PC-9 (cell line): ENCODE data around the gene GSN. TPM values are rescaled to one million over a fixed set of nuclear protein-coding genes. Genes with fewer than 3 reads are reported as not detected.

Source experiments
- BruUV-seq: library from RNA; stranded (reverse); fragments of 400-500 nt; replicated peaks from 2 replicates; lab custom pipeline; 2021; lab: Mats Ljungman, UMichigan
- CTCF ChIA-PET: fragments of 300-600 bp; sonication (Branson Sonifier 250); formaldehyde crosslinking; loops from one replicate; lab custom pipeline; 2022; ENCODE audit warnings: antibody characterized with exemption; lab: Charles Lee
- POLR2A ChIA-PET: fragments of 300-600 bp; sonication (Branson Sonifier 250); formaldehyde crosslinking; loops from one replicate; lab custom pipeline; 2022; ENCODE audit warnings: antibody characterized with exemption; ENCODE audit not compliant: unreplicated experiment; lab: Charles Lee
- DNase-seq, 2 experiments: peaks; one replicate each; pipeline versions ENCODE4 v3.0.0 to v3.0.0-alpha.2; 2015 to 2022; ENCODE audit warnings: mixed read lengths in 1 of 2
- H2AFZ ChIP-seq: fragments of 200-600 bp; sonication (generic); 2 replicates; pipeline ENCODE4 v1.8.1; 2017; ENCODE audit warnings: antibody characterized with exemption
- H3F3A ChIP-seq: fragments of 200-600 bp; sonication (generic); 2 replicates; pipeline ENCODE4 v1.8.1; 2017; ENCODE audit warnings: antibody characterized with exemption, mild to moderate bottlenecking, low read depth; ENCODE audit not compliant: insufficient read depth
- H3K27ac ChIP-seq: fragments of 200-600 bp; sonication (generic); 2 replicates; pipeline ENCODE4 v1.6.1; 2016; ENCODE audit warnings: mixed run types
- H3K27me3 ChIP-seq: fragments of 200-600 bp; sonication (generic); 2 replicates; pipeline ENCODE4 v1.6.1; 2016; ENCODE audit warnings: low read depth, mixed run types; ENCODE audit not compliant: insufficient read depth
- H3K36me3 ChIP-seq: fragments of 200-600 bp; sonication (generic); 2 replicates; pipeline ENCODE4 v1.6.1; 2016; ENCODE audit warnings: low read depth, mixed run types
- H3K4me1 ChIP-seq: fragments of 200-600 bp; sonication (generic); replicated peaks from 2 replicates; pipeline ENCODE4 v1.6.1; 2016; ENCODE audit warnings: mixed run types; ENCODE audit not compliant: insufficient read depth
- H3K4me2 ChIP-seq: fragments of 200-600 bp; sonication (generic); 2 replicates; pipeline ENCODE4 v1.6.1; 2017; ENCODE audit warnings: mixed run types
- H3K4me3 ChIP-seq: fragments of 200-600 bp; sonication (generic); 2 replicates; pipeline ENCODE4 v1.6.1; 2016; ENCODE audit warnings: mixed run types
- H3K79me2 ChIP-seq: fragments of 200-600 bp; sonication (generic); 2 replicates; pipeline ENCODE4 v1.6.1; 2017; ENCODE audit warnings: low read depth, mixed run types
- H3K9me2 ChIP-seq: fragments of 200-600 bp; sonication (generic); 2 replicates; pipeline ENCODE4 v1.8.1; 2017; ENCODE audit warnings: mild to moderate bottlenecking; ENCODE audit not compliant: insufficient read depth
- H3K9me3 ChIP-seq: fragments of 200-600 bp; sonication (generic); 2 replicates; pipeline ENCODE4 v1.8.1; 2016; ENCODE audit warnings: low read depth; ENCODE audit not compliant: insufficient read depth
- H4K20me1 ChIP-seq: fragments of 200-600 bp; sonication (generic); 2 replicates; pipeline ENCODE4 v1.8.1; 2017; ENCODE audit not compliant: insufficient read depth
- CTCF ChIP-seq: fragments of 200-600 bp; sonication (generic); conservative IDR thresholded peaks from 2 replicates; pipeline ENCODE4 v1.6.1; 2017; ENCODE audit warnings: mixed run types, antibody characterized with exemption, mild to moderate bottlenecking, moderate library complexity
- EZH2 ChIP-seq: fragments of 200-600 bp; sonication (generic); IDR thresholded peaks from 2 replicates; pipeline ENCODE4 v1.8.0; 2017; ENCODE audit warnings: antibody characterized with exemption, low read depth
- intact Hi-C: fragments of 100-400 bp; cut with micrococcal nuclease; formaldehyde crosslinking; loops from one replicate; pipeline ENCODE4 v1.10.0; 2022; ENCODE audit not compliant: unreplicated experiment
- total RNA-seq: library from RNA; stranded (reverse); gene quantifications from 2 replicates; pipeline ENCODE4 v1.2.3, GENCODE V29; 2021

Gene GSN
- total RNA-seq, 1 experiment from 2014 or later: 135 TPM

- Histone ChIP-seq H3F3A (peaks cover 37% of the 10 kb centered on the region; the same call in 1 of the 2 replicates), H3K27ac (peak overlapping the region; percentile 70), H2AFZ (no peak overlapping the region), H3K79me2 (no peaks in the 10 kb centered on the region), H4K20me1 (no peaks in the 10 kb centered on the region), H3K4me1 (peaks cover 50% of the 10 kb centered on the region), H3K4me2 (peak overlapping the region; percentile 68), H3K9me3 (no peaks in the 10 kb centered on the region), H3K27me3 (no peaks in the 10 kb centered on the region), H3K4me3 (no peak overlapping the region), H3K9me2 (no peaks in the 10 kb centered on the region), H3K36me3 (no peaks in the 10 kb centered on the region)
- ChIA-PET POLR2A (no interaction called here), CTCF (interaction anchor here (2.4 kb wide), 1 partner anchor 8 kb away, joined by 28 read pairs; the partner anchor contains the start of gene GSN)
- no TSS peak for BruUV-seq
- peak in 1 of 2 experiments; percentile 28 for DNase-seq
- intact Hi-C loops: no loop called here
- TF ChIP-seq EZH2 (no peak), CTCF (no peak)
Measured at GRCh38 chr9:121277026-121277425, 9.1 kb downstream of the GSN start.

DNA sequence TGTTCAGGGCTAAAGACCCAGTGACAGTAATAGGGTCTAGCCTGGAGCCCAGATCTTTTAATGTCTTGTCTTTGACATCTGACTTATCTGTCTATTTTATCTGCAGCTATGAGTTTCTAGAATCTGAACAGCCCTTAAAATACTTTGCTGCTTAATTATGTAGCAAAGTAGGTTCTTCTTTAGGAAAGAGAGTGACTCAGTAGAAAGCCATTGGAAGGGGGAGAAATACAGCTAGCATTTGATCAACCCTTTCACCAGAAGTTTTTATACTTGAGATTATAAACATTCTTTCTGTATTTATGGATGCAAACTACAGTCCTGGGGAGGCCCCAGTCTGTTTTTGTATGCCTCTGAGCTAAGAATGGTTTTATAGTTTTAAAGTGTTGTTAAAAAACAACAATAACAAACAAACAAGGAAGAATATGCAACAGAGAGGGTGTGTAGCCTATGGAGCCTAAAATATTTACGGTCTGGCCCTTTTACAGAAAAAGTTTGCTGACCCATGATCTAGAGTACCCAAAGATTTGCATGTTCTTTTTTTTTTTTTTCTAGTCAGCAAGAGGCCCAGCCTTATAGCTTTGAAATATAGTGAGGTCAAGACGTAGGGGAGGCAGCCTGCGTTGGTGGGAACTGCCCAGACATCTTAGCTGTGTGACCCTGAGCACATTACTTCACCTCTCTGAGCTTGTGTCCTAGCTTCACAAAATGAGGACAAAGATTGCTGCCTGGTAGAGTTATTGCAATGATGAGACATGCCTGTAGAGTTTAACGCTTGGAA is 9.7 kb downstream of the GSN start:
- DNase-seq: peak in 1 of 2 experiments; percentile 51
- TF ChIP-seq EZH2 (no peak), CTCF (no peak)
- ChIA-PET POLR2A (interaction anchor here (0.6 to 0.9 kb wide), 7 partner anchors 10 to 1654 kb away, joined by 3 to 9 read pairs (median 4); partner anchors contain the start of gene ZBTB26), CTCF (interaction anchor here (0.7 to 2.4 kb wide), 12 partner anchors 9 to 226 kb away, joined by 3 to 28 read pairs (median 5); partner anchors contain the start of gene GSN)
- Histone ChIP-seq H3F3A (peaks cover 43% of the 10 kb centered on the region), H4K20me1 (no peaks in the 10 kb centered on the region), H3K36me3 (no peaks in the 10 kb centered on the region), H3K9me2 (no peaks in the 10 kb centered on the region), H3K9me3 (no peaks in the 10 kb centered on the region), H3K27ac (peak overlapping the region; percentile 70), H3K4me1 (peaks cover 57% of the 10 kb centered on the region), H3K27me3 (no peaks in the 10 kb centered on the region), H3K79me2 (no peaks in the 10 kb centered on the region), H2AFZ (0 out of 2 replicates have a peak overlapping the region, but pooled peaks have one; percentile 30), H3K4me3 (no peak overlapping the region; the same call in 1 of the 2 replicates), H3K4me2 (peak overlapping the region; percentile 68)
- no TSS peak for BruUV-seq
- intact Hi-C loops: loop anchor here (1.0 to 2.0 kb wide), 4 partner anchors 10 to 64 kb away; no protein-coding TSS in a partner anchor

DNA sequence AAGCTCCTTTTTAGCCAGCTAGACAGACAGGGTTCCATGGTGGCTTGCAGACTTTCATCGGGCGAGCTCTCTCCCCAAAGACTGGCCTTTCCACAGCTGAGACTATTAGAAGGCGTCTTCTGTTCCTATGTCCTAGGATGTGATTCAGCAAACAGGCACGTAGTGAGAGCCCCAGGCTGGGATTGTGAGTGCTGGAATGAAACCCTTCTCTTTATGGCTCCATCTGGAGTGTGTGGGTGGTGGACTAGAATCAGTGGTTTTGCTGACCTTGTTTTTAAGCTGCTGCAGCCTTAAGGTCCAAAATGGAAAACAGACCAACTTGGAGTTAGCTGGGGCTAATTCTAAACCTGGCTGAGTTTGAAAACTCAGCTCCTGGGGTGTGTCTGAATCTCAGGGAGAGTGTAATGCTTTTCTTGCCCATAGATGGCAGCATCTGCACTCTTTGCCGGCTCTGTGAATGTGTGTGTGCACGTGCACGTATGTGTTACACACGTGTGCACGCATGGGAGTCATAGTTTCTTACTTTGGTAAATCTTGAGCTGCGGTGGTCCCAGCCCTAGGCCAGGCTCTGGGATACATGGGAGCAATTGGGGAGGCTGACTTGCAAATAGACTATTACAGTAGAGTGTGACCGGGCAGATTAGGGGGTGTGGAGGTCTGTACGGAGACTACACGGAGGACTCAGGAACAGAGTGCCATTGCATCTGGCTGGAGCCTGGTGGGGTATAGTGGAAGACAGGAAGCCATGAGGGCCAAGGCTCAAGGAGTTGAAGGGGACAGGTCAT is 10.7 kb downstream of the GSN start:
- peaks cover 64% of the 10 kb centered on the region for H3K4me1 ChIP-seq
- no peaks in the 10 kb centered on the region for H3K27me3 ChIP-seq
- no peak overlapping the region; the same call in 1 of the 2 replicates for H3K4me3 ChIP-seq
- peaks cover 48% of the 10 kb centered on the region for H3F3A ChIP-seq
- H3K9me3 ChIP-seq: no peaks in the 10 kb centered on the region
- H3K9me2 ChIP-seq: no peaks in the 10 kb centered on the region
- ChIA-PET CTCF (interaction anchor here (0.8 to 2.4 kb wide), 13 partner anchors 8 to 121 kb away, joined by 3 to 28 read pairs (median 6); partner anchors contain the start of gene GSN), POLR2A (interaction anchor here (0.5 to 0.9 kb wide), 6 partner anchors 9 to 108 kb away, joined by 3 to 19 read pairs (median 4); no protein-coding TSS in a partner anchor)
- H3K36me3 ChIP-seq: no peaks in the 10 kb centered on the region
- H3K4me2 ChIP-seq: peak overlapping the region; percentile 68
- TF ChIP-seq CTCF (peak; percentile 71), EZH2 (no peak)
- H4K20me1 ChIP-seq: no peaks in the 10 kb centered on the region
- H3K27ac ChIP-seq: peak overlapping the region; percentile 70
- BruUV-seq: no TSS peak
- peak; percentile 83 to 93 for DNase-seq
- intact Hi-C loops: loop anchor here (1.0 to 2.0 kb wide), 4 partner anchors 9 to 65 kb away; no protein-coding TSS in a partner anchor
- H3K79me2 ChIP-seq: no peaks in the 10 kb centered on the region
- H2AFZ ChIP-seq: no peak overlapping the region
